NCI-H1092 (cell line): ENCODE measurements around the gene IQSEC1.

ENCODE experiments used
- DNase-seq: peaks from one replicate; lab custom pipeline; 2025; lab: John Stamatoyannopoulos, UW

IQSEC1 gene

GRCh38 chr3:13047296-13048165, 25.7 kb downstream of the IQSEC1 start:
- DNase-seq, result no peak

DNA sequence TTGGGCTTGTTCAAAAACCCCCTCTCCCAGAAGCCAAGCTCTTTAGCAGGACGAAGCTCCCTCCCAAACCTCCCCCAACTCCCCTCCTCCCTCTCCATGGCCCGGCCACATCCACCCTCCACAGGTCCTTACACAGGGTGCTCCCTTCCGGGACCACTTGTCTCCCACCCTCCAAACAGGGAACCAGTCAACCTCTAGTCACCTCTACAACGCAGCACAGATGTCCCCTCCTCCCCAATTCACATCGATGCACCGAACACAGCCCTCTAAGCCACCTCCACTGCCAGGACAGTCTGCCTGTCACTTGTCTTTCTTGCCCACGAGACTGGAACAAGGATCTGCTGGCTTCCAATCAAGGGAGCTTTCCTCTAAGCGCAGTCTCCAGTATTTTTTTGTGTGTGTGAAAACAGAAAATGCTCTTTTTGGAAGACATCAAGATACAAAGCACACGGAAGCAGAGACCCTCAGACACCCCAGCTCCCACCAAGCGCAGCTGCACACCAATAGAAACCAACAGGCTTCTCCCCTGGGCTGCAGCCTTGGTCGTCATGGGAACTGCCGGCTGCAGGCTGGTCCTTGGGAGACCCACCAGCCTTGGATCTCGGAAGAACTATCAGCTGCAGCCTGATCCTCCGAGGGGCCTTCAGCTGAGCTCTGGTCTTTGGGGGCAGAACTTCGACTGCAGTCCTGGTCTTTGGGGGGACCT, 26.5 kb downstream of the IQSEC1 start:
- DNase-seq, result no peak

DNA sequence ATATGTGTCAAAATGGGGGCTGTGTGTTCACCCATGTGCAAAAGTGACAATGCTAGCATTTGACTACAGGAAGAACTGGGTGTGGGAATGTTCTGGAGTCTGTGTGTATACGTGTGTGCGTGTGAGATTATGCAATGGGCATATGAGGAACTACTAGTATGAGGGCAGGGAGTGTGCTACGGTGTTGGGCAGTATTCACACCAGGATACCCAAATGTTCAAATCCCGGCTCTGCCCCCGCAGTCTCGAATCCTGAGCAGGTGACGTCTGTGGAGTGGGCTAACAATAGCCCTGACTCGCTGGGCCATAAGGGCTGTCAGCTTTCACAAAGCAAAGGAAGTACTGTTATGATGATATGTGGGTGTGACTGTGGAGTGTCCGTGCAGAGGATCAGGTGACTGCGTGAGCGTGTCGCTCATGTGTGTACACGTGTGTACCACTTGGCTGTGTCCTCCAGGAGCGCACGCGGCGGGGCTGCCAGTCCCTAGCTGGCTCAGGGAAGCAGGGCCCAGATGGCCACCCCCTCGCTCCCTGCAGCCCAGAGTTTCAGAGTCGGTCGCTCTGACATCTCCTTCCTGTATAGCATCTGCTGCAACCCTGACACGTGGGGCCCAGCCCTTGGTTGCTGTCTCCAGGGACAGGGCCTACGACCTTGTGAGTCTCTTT, 27.2 kb downstream of the IQSEC1 start:
- DNase-seq, result no peak

DNA sequence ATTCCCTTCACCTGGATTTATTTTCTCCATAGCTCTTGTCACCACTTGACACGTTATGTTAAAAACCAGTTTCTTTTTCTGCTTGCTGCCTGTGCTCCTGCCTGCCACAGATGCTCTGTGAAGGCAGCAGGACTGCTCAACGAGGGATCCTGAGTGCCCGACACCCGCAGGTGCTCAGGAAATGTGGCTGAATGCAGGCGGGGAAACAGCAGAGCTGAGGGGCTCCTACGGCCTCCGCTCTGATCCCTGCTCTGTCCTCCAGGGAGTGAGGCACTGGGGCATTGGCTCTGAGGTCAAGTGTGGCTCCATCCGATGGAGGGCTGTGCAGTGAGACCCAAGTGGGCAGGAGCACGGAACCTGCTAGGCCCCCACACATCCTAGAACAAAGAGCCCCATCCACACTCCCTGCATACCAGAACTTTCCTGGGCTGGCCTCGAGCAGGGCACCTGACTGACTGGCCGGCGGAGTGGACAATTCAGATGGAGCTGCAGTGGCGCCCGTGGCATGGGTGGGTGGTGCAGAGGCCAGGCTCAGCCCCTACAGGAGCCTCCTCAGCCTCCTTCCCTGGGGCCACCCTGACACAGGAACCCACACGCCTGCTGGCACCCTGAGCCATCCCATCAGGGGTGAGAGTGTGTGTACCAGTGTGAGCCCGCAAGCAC, 27.9 kb downstream of the IQSEC1 start:
- DNase-seq, result no peak

DNA sequence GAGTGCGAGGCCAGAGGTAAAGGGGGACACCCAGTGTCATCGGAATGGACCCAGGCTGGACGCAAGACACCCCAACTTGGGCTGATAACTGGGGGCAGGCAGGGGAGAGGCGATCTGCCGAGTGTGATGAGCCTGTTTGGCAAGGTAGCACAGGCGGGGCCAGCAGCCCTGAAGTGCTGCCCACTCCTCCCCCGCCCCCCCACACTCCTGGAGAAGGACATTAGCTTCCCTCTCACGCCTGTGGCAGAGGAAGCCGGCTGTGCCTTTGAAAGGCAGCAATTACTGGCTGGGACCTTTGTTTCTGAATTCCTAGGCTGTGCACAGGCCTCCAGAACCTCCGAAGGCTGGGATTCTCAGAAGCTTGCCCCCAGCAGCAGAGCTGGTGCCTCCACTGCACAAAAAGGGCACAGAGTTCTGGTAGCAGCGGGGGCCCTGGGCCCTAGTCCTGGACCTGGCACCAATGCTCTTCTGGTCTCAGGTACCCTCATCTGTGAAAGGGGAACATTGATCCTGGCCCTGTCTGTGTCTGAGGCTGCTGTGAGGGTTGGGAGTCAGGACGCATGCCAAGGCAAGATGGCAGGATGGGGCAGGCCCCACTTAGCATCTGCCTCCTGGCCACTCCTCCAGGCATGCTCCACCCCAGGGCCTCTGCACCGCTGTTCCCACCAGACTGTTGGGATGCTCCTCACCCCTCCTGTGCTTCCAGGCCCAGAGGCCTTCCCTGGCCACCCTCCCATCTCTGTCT, 28.6 kb downstream of the IQSEC1 start:
- no peak for DNase-seq

- no peak for DNase-seq
Measured at GRCh38 chr3:13043656-13044055, 29.6 kb downstream of the IQSEC1 start.

DNA sequence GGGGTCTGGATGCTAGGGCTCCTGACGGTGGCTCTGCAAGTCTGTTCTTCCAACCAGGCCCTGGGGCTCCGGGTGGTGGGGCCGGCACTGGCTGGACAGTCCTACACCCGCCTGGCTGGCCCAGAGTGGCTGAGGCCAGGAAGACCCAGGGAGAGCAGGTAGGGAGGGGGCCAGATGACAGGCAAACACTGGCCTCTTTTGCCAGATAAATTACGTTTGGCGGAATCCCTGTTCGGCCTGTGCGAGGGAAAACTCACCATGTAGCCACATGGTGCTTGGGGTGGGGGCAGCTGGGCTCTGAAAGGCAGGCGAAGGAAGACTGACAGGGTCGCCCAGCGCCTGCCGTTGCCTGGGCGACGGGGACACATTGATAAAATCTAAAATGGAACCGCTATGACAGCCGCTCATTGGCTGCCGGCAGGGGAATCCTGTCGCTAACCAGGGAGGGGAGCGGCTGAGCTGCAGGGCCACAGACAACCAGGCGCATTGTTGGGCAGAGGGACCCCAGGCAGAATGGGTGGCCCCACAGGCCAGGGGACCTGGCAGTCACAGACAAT, 30.4 kb downstream of the IQSEC1 start:
- DNase-seq, result no peak

DNA sequence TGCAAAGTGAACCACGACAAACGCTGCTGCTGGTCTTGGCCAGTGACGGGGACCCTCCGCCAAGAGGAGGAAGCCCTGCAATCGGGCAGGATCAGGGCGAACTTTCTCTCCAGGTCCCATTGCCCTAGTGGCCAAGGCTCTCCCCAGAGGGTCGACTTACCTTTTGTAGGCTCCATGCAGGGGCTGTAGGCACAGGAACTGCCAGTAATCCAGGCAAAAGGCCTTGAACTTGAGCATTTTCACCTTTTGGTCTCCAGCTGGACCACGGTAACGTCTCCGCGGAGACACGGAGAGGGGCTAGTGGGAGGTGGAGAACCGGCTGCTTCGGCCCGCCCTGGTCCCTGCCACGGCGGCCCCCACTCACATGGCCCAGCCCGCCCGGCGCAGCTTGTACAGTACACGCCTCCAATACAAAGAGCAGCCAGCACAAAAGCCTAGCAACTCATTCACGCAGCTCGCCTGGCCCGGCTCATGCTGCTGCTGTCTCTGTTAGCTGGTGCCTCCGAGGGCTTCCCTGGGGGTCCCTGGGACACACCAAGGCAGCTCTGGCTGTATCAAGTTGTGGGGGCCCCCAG, 31.0 kb downstream of the IQSEC1 start:
- no peak for DNase-seq

DNA sequence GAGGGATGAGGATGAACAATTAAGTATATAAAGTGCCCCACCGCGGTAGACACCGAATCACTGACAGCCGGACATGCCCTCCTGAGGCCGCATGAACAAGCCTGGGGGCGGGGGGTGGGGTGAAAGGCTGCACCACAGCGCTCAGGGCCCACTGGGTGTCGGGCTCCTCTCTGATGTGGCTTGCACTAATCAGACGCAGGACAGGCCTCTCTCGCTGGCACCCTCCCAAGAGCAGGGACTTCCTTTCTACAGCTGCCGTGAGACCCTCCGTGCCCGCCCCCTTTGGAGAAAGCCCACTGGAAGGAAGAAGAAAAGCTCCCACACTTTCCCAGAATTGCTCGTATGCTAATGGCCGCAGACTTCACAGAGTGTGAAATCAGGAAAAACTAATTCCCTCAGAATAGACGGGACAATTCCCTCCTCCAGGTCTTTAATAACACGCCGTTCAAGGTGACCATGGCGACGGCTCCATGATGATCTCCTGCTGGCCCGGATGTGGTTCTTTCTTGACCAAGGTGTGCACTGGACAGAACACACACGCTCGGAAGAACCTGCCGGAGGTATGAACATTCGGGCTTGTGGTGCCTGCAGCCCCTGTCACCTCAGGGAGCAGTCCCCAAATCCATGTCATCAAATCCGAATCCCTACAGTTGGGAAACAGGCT, 32.0 kb downstream of the IQSEC1 start:
- DNase-seq, result no peak

DNA sequence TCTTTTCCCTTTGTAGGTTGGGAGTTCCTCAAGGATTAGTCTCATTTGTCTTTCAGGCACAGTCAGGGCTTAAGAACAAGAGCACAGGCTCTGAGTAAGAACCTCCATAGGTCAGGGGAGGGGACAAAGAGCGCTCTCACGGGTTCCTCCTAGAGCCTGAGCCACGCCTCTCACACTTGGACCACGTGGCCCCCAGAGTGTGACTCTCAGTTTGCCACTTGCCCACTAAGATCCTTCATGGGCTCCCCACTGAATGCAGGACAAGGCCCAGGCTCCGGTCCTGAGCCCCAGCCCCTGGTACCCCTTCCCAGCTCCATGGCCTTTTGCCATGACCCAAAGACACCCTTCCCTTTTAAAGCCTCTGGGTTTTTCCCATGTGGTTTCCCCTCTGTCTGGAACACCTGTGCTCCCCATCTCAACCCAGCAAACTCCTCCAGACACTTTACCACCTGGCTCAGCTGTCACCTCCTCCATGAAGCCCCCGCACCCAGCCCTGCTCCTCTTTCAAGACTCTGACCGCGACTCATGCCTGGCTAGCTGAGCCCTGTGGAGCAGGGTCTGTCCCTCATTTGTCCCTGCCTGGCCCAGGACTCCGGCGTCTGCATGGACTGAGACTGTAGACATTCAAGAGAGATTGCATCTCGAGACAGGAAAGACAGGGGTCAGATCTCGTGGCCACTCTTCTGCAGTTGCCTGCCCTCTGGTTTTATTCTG, 32.7 kb downstream of the IQSEC1 start:
- no peak for DNase-seq

- DNase-seq, result peak; percentile 22
Measured at GRCh38 chr3:13039213-13039896, 33.9 kb downstream of the IQSEC1 start.

- no peak for DNase-seq
Measured at GRCh38 chr3:13037458-13038117, 35.6 kb downstream of the IQSEC1 start.

GRCh38 chr3:13034861-13035260, 38.4 kb downstream of the IQSEC1 start:
- no peak for DNase-seq

DNA sequence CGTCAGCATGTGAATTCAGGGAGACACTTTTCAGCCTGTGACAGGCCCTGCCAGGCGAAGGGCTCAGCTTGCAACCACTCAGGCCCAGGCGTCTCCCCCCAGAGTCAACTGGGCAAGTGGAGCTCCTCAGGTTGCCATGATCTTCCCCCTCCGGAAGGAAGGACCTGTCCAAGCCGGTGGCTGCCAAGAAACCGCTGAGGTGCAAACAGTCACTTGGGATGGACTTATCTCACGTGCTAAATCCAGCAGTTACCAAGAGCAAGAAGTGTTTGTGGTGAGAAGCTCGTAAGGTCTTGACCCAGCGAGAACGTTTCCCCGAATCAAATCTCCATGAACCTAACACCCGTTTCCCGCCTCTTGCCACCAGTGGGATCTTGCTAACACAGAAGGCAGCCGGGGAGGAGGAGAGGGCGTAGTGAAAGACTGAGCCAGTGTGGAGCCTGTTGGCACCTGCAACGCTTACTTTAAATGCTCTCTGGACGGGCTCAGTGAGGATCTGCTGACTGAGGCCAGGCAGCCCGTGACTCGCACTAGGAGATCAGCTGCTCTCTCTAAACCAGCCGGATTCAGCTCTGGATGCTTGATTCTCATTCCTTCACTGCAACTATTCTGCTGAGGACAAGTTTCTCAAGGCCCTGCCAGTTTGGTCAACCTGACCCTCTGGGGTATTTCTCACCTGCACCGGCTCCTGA, 39.0 kb downstream of the IQSEC1 start:
- DNase-seq, result no peak

DNA sequence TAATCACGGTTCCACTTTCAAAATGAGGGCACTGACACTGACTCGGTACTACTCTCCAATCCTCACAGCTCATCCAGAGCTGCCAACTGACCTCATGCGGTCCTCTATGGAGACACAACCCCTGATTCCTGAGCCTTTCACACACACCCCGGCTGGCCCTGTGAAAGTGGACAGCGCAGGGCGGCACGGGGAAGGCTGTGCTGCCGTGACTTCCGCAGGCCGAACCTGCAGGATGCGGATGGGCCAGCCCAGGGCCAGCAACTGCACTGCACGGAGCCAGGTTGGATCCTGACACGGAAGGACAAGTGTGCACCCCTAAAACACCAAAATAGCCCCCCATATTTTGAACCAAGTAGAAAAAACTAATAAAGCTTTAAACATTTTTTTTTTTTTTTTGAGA, 41.0 kb downstream of the IQSEC1 start:
- DNase-seq, result no peak

GRCh38 chr3:13031621-13032020, 41.6 kb downstream of the IQSEC1 start:
- DNase-seq, result no peak

DNA sequence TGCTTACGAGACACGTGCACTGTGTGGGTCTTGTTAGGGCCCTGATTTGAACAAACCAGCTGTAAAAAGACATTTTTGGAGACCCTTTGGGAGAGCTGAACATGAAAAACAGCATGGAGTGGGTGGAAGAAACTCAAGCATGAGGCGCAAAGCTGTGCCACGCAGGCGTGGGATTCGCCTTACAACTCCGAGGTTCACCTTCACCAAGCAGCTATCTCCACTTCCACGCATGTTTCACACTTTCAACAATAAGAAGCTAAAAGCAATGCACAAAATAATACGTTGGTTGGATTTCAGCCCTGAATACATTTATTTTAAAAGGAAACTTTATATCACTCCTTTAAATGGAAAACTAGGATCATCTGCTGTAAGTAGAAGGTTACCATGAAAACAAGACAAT, 42.5 kb downstream of the IQSEC1 start:
- DNase-seq, result no peak
